ENCODE measurements around the gene RIT1. TPM values are rescaled to one million over a fixed set of nuclear protein-coding genes. Genes with fewer than 3 reads are reported as not detected.

Gene RIT1
- total and polyA plus RNA-seq, 2 experiments from 2014 or later, result 30.5 to 32.4 TPM

DNA sequence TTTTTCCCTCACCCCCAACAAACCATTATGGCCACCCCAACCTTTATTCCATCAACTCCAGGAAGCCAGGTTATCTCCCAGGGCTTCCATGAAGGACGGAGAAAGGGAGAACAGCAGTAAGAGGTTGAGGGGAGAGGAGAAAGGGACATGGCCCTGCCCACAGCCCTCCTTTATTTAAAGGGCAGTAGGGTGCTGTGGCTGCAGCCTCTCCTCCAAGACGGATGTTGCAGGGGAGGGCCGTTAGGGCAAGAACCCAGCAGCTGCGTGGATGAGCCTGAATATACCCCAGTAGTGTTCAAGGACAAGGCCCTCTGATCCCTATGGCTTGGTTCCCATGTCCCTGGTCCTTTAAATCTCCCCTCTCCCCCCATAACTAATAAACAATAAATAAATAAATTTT lies 36.1 kb upstream of the RIT1 start:
- Histone ChIP-seq H3K4me1 (ENCODE audit: insufficient read depth) (no peaks in the 10 kb centered on the region), H3K9me2 (ENCODE audit: insufficient read depth) (no peaks in the 10 kb centered on the region), H4K20me1 (ENCODE audit: insufficient read depth) (no peaks in the 10 kb centered on the region), H3K27me3 (replicated peaks; ENCODE audit: insufficient read depth) (no peaks in the 10 kb centered on the region), H3K9ac (no peak overlapping the region), H3K36me3 (ENCODE audit: low read depth) (peaks cover 58% of the 10 kb centered on the region), H3K27ac (no peak overlapping the region), H2AFZ (no peak overlapping the region), H3K4me2 (ENCODE audit: unreplicated experiment) (no peak overlapping the region), H3K4me3 (no peak overlapping the region), H3K79me2 (ENCODE audit: insufficient read depth) (peaks cover 12% of the 10 kb centered on the region), H3K9me3 (ENCODE audit: low read depth) (no peaks in the 10 kb centered on the region), H3F3A (ENCODE audit: insufficient read depth) (peaks cover 56% of the 10 kb centered on the region)
- WGBS, 2 experiments (ENCODE audit: low coverage in 1 of 2, low lambda C conversion rate in 2 of 2, missing lambda C conversion rate in 2 of 2), result 83 to 93% methylated on average over 4 of the region's 4 CpGs
- TF ChIP-seq EZH2 (IDR thresholded peaks at IDR 0.05; ENCODE audit: insufficient read depth, poor library complexity, severe bottlenecking) (no peak), EZH2phosphoT487 (IDR thresholded peaks at IDR 0.05; ENCODE audit: insufficient read depth, low read depth) (no peak)
- DNase-seq, result no peak
- in situ Hi-C loops (cut with MboI), result no loop called here

- Histone ChIP-seq H3K4me1 (ENCODE audit: insufficient read depth) (no peaks in the 10 kb centered on the region), H3K9me3 (ENCODE audit: low read depth) (no peaks in the 10 kb centered on the region), H2AFZ (no peak overlapping the region), H3K4me3 (no peak overlapping the region), H3K79me2 (ENCODE audit: insufficient read depth) (peaks cover 9% of the 10 kb centered on the region), H3K9ac (no peak overlapping the region), H3K9me2 (ENCODE audit: insufficient read depth) (no peaks in the 10 kb centered on the region), H3K4me2 (ENCODE audit: unreplicated experiment) (no peak overlapping the region), H3K27ac (no peak overlapping the region), H3K27me3 (replicated peaks; ENCODE audit: insufficient read depth) (no peaks in the 10 kb centered on the region), H4K20me1 (ENCODE audit: insufficient read depth) (no peaks in the 10 kb centered on the region), H3K36me3 (ENCODE audit: low read depth) (peaks cover 52% of the 10 kb centered on the region), H3F3A (ENCODE audit: insufficient read depth) (peaks cover 55% of the 10 kb centered on the region)
- DNase-seq, result no peak
- WGBS, 2 experiments (ENCODE audit: low coverage in 1 of 2, low lambda C conversion rate in 2 of 2, missing lambda C conversion rate in 2 of 2), result 87 to 89% methylated on average over 8 of the region's 8 CpGs
- in situ Hi-C loops (cut with MboI), result no loop called here
- TF ChIP-seq EZH2phosphoT487 (IDR thresholded peaks at IDR 0.05; ENCODE audit: insufficient read depth, low read depth), result no peak
- no peak for TF ChIP-seq EZH2 (IDR thresholded peaks at IDR 0.05; ENCODE audit: insufficient read depth, poor library complexity, severe bottlenecking)
These were observed 35.6 kb upstream of the RIT1 start for GRCh38 chr1:155946633-155947219.

- in situ Hi-C loops (cut with MboI), result no loop called here
- H3K9me3 ChIP-seq (ENCODE audit: low read depth), result no peaks in the 10 kb centered on the region
- no peak overlapping the region for H3K4me2 ChIP-seq (ENCODE audit: unreplicated experiment)
- no peak for DNase-seq
- WGBS, 2 experiments (ENCODE audit: low coverage in 1 of 2, low lambda C conversion rate in 2 of 2, missing lambda C conversion rate in 2 of 2), result 45 to 59% methylated on average over 6 of the region's 6 CpGs
- H2AFZ ChIP-seq, result no peak overlapping the region
- TF ChIP-seq EZH2 (IDR thresholded peaks at IDR 0.05; ENCODE audit: insufficient read depth, poor library complexity, severe bottlenecking) (no peak), EZH2phosphoT487 (IDR thresholded peaks at IDR 0.05; ENCODE audit: insufficient read depth, low read depth) (no peak)
- H3K27ac ChIP-seq, result no peak overlapping the region
- H3K9ac ChIP-seq, result no peak overlapping the region
- H3K27me3 ChIP-seq (replicated peaks; ENCODE audit: insufficient read depth), result no peaks in the 10 kb centered on the region
- no peaks in the 10 kb centered on the region for H3K9me2 ChIP-seq (ENCODE audit: insufficient read depth)
- H4K20me1 ChIP-seq (ENCODE audit: insufficient read depth), result no peaks in the 10 kb centered on the region
- H3K79me2 ChIP-seq (ENCODE audit: insufficient read depth), result no peaks in the 10 kb centered on the region; the same call in 1 of the 2 replicates
- H3K4me3 ChIP-seq, result no peak overlapping the region
- H3F3A ChIP-seq (ENCODE audit: insufficient read depth), result peaks cover 50% of the 10 kb centered on the region
- peaks cover 36% of the 10 kb centered on the region for H3K36me3 ChIP-seq (ENCODE audit: low read depth)
- peaks cover 11% of the 10 kb centered on the region for H3K4me1 ChIP-seq (ENCODE audit: insufficient read depth)
These were observed 33.3 kb upstream of the RIT1 start for GRCh38 chr1:155944444-155944799.

DNA sequence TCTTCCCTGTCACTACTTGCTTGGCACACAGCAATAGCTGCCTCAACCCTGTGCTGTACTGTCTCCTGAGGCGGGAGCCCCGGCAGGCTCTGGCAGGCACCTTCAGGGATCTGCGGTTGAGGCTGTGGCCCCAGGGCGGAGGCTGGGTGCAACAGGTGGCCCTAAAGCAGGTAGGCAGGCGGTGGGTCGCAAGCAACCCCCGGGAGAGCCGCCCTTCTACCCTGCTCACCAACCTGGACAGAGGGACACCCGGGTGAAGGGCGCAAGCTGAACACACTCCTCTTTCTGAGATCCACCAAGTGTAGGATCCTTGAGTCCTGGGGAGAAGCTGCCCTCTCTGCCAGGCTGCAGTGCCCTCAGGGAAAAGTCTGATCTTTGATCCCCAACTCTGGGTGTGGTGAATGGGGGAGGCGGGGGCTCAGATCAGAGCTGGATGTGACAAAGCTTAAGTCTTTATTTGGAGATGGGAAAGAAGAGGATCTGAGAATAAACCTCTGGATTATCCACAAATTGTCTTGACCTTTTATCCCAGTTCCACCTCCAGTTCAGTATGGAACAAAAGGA lies 31.5 kb upstream of the RIT1 start:
- H3F3A ChIP-seq (ENCODE audit: insufficient read depth), result peaks cover 40% of the 10 kb centered on the region
- no peaks in the 10 kb centered on the region for H3K9me2 ChIP-seq (ENCODE audit: insufficient read depth)
- in situ Hi-C loops (cut with MboI), result no loop called here
- H3K27me3 ChIP-seq (replicated peaks; ENCODE audit: insufficient read depth), result no peaks in the 10 kb centered on the region
- WGBS, 2 experiments (ENCODE audit: low coverage in 1 of 2, low lambda C conversion rate in 2 of 2, missing lambda C conversion rate in 2 of 2), result 62 to 73% methylated on average over 9 to 11 of the region's 11 CpGs
- DNase-seq, result peak; percentile 23
- H3K27ac ChIP-seq, result 0 out of 2 replicates have a peak overlapping the region, but pooled peaks have one; percentile 20
- no peaks in the 10 kb centered on the region for H3K9me3 ChIP-seq (ENCODE audit: low read depth)
- H3K4me2 ChIP-seq (ENCODE audit: unreplicated experiment), result no peak overlapping the region
- no peaks in the 10 kb centered on the region for H3K79me2 ChIP-seq (ENCODE audit: insufficient read depth)
- no peak overlapping the region for H3K9ac ChIP-seq
- TF ChIP-seq EZH2 (IDR thresholded peaks at IDR 0.05; ENCODE audit: insufficient read depth, poor library complexity, severe bottlenecking) (no peak), EZH2phosphoT487 (IDR thresholded peaks at IDR 0.05; ENCODE audit: insufficient read depth, low read depth) (no peak)
- H2AFZ ChIP-seq, result no peak overlapping the region
- peaks cover 20% of the 10 kb centered on the region for H3K36me3 ChIP-seq (ENCODE audit: low read depth)
- H4K20me1 ChIP-seq (ENCODE audit: insufficient read depth), result no peaks in the 10 kb centered on the region
- H3K4me3 ChIP-seq, result no peak overlapping the region
- H3K4me1 ChIP-seq (ENCODE audit: insufficient read depth), result peaks cover 11% of the 10 kb centered on the region

Data from GM23248 (cell line).